Measurements from ENCODE around the gene ELF3. TPM values are rescaled to one million over a fixed set of nuclear protein-coding genes. Genes with fewer than 3 reads are reported as not detected.

The ELF3 gene
- total RNA-seq, 2 experiments from 2014 or later, result 0.09 to 0.44 TPM

DNA sequence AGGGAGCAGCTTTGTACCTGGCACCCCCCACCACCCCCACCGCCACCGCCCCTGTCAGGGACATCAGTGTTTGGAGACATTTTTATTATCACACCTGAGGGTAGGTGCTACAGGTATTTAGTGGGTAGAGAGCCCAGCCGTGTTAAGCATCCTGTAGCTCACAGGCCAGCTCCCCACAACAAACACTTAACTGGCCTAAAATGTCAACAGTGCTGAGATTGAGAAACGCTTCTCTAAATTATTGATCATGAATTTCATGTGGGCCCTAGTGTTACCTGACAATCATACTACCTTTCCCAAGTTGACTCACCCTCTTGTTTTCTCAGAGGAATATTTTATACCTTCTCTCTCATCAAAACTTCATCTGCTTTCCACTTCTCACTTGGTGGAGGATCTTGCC, 21.4 kb downstream of the ELF3 start:
- Histone ChIP-seq H3K27ac (ENCODE audit: low read depth, low read length, poor library complexity, severe bottlenecking) (no peak overlapping the region), H3K79me2 (ENCODE audit: insufficient read depth, low read depth, low read length) (no peaks in the 10 kb centered on the region), H4K20me1 (ENCODE audit: insufficient read depth, low read length) (no peaks in the 10 kb centered on the region), H3K9me3 (ENCODE audit: low read length) (no peaks in the 10 kb centered on the region), H3K4me1 (ENCODE audit: insufficient read depth, low read length, poor library complexity, severe bottlenecking) (no peaks in the 10 kb centered on the region), H3K9me2 (ENCODE audit: insufficient read depth, low read length) (no peaks in the 10 kb centered on the region), H2AFZ (ENCODE audit: low read length) (no peak overlapping the region), H3K4me3 (ENCODE audit: low read depth, low read length, poor library complexity, severe bottlenecking) (no peak overlapping the region), H3K4me2 (ENCODE audit: low read length) (no peak overlapping the region), H3K36me3 (ENCODE audit: insufficient read depth, low read length) (no peaks in the 10 kb centered on the region)
- no TSS peak for BruUV-seq (replicated peaks)
- DNase-seq (ENCODE audit: low spot score), result no peak
- intact Hi-C loops (cut with micrococcal nuclease; ENCODE audit: unreplicated experiment), result no loop called here
- ChIA-PET POLR2A (no interaction called here), CTCF (ENCODE audit: unreplicated experiment) (no interaction called here)
- TF ChIP-seq, protein P1, sequence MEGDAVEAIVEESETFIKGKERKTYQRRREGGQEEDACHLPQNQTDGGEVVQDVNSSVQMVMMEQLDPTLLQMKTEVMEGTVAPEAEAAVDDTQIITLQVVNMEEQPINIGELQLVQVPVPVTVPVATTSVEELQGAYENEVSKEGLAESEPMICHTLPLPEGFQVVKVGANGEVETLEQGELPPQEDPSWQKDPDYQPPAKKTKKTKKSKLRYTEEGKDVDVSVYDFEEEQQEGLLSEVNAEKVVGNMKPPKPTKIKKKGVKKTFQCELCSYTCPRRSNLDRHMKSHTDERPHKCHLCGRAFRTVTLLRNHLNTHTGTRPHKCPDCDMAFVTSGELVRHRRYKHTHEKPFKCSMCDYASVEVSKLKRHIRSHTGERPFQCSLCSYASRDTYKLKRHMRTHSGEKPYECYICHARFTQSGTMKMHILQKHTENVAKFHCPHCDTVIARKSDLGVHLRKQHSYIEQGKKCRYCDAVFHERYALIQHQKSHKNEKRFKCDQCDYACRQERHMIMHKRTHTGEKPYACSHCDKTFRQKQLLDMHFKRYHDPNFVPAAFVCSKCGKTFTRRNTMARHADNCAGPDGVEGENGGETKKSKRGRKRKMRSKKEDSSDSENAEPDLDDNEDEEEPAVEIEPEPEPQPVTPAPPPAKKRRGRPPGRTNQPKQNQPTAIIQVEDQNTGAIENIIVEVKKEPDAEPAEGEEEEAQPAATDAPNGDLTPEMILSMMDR (conservative IDR thresholded peaks at IDR 0.05; ENCODE audit: low read length), result no peak

DNA sequence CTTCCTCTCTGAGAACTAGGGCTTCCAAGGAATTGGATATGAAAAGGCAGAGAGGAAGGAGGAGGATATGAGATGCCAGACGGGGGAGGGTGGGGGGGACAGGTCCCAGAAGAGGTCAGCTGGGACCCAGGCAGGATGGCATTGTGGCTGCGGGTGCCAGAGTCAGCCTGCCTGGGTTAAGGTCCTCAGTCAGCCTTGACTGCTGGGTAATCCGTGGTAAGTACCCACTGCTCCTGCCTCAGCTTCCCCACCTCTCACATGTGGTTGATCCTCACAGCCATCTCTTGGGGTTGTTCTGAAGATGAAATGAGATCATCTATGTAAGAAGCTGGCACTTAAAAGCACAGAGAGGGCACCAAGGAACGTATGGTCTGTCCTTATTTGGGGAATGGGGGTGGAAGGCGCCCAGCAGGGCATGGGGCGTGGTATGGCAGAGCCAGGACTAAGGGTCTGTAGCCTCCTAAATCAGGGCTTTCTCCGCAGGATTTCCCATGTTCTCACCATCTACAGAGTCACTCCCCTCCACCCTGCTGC, 23.8 kb downstream of the ELF3 start:
- DNase-seq (ENCODE audit: low spot score), result no peak
- no peaks in the 10 kb centered on the region for H3K79me2 ChIP-seq (ENCODE audit: insufficient read depth, low read depth, low read length)
- intact Hi-C loops (cut with micrococcal nuclease; ENCODE audit: unreplicated experiment), result no loop called here
- H3K4me2 ChIP-seq (ENCODE audit: low read length), result no peak overlapping the region
- no peak overlapping the region for H2AFZ ChIP-seq (ENCODE audit: low read length)
- H3K9me2 ChIP-seq (ENCODE audit: insufficient read depth, low read length), result no peaks in the 10 kb centered on the region
- ChIA-PET POLR2A (interaction anchor here (0.7 kb wide), 2 partner anchors 209 to 728 kb away, joined by 3 to 4 read pairs; no protein-coding TSS in a partner anchor), CTCF (ENCODE audit: unreplicated experiment) (interaction anchor here (1.0 kb wide), 1 partner anchor 24 kb away, joined by 3 read pairs; the partner anchor contains the start of gene ELF3)
- H3K4me3 ChIP-seq (ENCODE audit: low read depth, low read length, poor library complexity, severe bottlenecking), result no peak overlapping the region
- no TSS peak for BruUV-seq (replicated peaks)
- TF ChIP-seq EZH2phosphoT487 (IDR thresholded peaks at IDR 0.05; ENCODE audit: borderline replicate concordance, low read depth, low read length), result no peak
- TF ChIP-seq, protein P1 (conservative IDR thresholded peaks at IDR 0.05; ENCODE audit: low read length), result no peak
- H3K27ac ChIP-seq (ENCODE audit: low read depth, low read length, poor library complexity, severe bottlenecking), result no peak overlapping the region
- no peaks in the 10 kb centered on the region for H3K9me3 ChIP-seq (ENCODE audit: low read length)
- H4K20me1 ChIP-seq (ENCODE audit: insufficient read depth, low read length), result no peaks in the 10 kb centered on the region
- no peaks in the 10 kb centered on the region for H3K36me3 ChIP-seq (ENCODE audit: insufficient read depth, low read length)
- H3K4me1 ChIP-seq (ENCODE audit: insufficient read depth, low read length, poor library complexity, severe bottlenecking), result no peaks in the 10 kb centered on the region

DNA sequence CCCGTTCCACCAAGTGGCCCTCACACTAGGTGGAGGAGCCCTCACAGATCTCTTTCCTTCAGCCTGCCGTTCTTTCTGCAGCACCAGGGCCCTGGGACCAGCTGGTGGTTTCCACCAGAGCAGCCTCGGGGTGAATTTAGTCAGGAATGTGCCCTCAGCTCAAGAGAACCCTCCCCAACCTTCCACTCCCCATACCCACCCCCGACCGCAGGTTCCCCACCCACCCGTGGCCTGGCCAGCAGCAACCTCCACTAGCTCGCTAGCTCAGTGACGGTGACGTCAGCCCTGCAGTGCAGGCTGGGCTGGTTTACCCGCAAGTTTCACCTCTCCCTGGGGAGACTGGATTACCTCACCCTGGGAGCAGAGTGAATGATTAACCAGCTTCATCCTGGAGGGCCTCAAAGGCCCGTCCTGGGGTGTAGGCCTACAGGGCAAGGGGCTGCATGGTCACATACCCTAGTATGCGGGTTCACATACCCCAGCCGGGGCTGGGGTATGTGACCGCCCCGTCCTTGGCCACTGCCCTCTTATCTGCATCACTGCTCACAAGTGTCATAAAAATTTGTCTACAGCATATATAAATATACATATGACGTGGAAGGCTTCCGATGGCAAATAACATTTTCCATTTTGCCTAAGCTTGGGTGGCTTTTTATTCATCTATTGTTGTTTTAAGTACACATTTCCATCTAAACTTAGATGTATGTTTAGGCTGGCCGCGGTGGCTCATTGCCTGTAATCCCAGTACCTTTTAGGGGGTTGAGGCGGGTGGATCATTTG, 24.5 kb downstream of the ELF3 start:
- Histone ChIP-seq H3K9me2 (ENCODE audit: insufficient read depth, low read length) (no peaks in the 10 kb centered on the region), H3K4me2 (ENCODE audit: low read length) (no peak overlapping the region), H3K9me3 (ENCODE audit: low read length) (no peaks in the 10 kb centered on the region), H3K79me2 (ENCODE audit: insufficient read depth, low read depth, low read length) (no peaks in the 10 kb centered on the region), H3K4me3 (ENCODE audit: low read depth, low read length, poor library complexity, severe bottlenecking) (no peak overlapping the region), H2AFZ (ENCODE audit: low read length) (no peak overlapping the region), H3K36me3 (ENCODE audit: insufficient read depth, low read length) (no peaks in the 10 kb centered on the region), H3K4me1 (ENCODE audit: insufficient read depth, low read length, poor library complexity, severe bottlenecking) (no peaks in the 10 kb centered on the region), H3K27ac (ENCODE audit: low read depth, low read length, poor library complexity, severe bottlenecking) (no peak overlapping the region), H4K20me1 (ENCODE audit: insufficient read depth, low read length) (no peaks in the 10 kb centered on the region)
- CTCF ChIA-PET (ENCODE audit: unreplicated experiment), result no interaction called here
- POLR2A ChIA-PET, result interaction anchor here (0.7 kb wide), 1 partner anchor 209 kb away, joined by 4 read pairs; no protein-coding TSS in a partner anchor
- BruUV-seq (replicated peaks), result no TSS peak
- TF ChIP-seq, protein P1 (conservative IDR thresholded peaks at IDR 0.05; ENCODE audit: low read length), result no peak
- TF ChIP-seq EZH2phosphoT487 (IDR thresholded peaks at IDR 0.05; ENCODE audit: borderline replicate concordance, low read depth, low read length), result no peak
- no peak for DNase-seq (ENCODE audit: low spot score)
- intact Hi-C loops (cut with micrococcal nuclease; ENCODE audit: unreplicated experiment), result no loop called here
